ENCODE measurements around the gene CACFD1. TPM values are rescaled to one million over a fixed set of nuclear protein-coding genes. Genes with fewer than 3 reads are reported as not detected.
A peak's percentile ranks its signal among the peaks of the same experiment; 100 is the strongest.

Gene CACFD1
- total and polyA plus RNA-seq, 2 of the 13 experiments (the other 11 are each of a cell fraction or from before 2014, with no cell fraction given) = 13.8 to 14.6 TPM

GRCh38 chr9:133454325-133454724, 5.5 kb upstream of the CACFD1 start:
- FAIRE-seq (no peak), DNase-seq (ENCODE audit: low spot score) (no peak), ATAC-seq (no peak)
- in situ Hi-C loops (cut with HindIII; ENCODE audit: extremely low pct_ligation_motif_present, low pct_unique_long_range_greater_than_20kb) (no loop called here), intact Hi-C loops (cut with micrococcal nuclease; ENCODE audit: unreplicated experiment) (no loop called here)
- no peaks in the 10 kb centered on the region for H3K27me3 ChIP-seq (ENCODE audit: control insufficient read depth in 1 of 2, insufficient read depth in 2 of 2, low read length in 2 of 2)
- ChIA-PET CTCF (ENCODE audit: low intra/inter-chr PET ratio, low total read pairs) (no interaction called here), POLR2A (no interaction called here)
- no peaks in the 10 kb centered on the region for H3K9me3 ChIP-seq (ENCODE audit: low read length)
- H3K4me1 ChIP-seq (ENCODE audit: insufficient read depth, low read length) = peaks cover 38% of the 10 kb centered on the region
- 70% methylated on average over 3 of the region's 19 CpGs for WGBS (ENCODE audit: low lambda C conversion rate)
- TF ChIP-seq KLF16 (CRISPR knock-in tag; IDR thresholded peaks at IDR 0.05) (no peak), HNF4G (IDR thresholded peaks at IDR 0.05; ENCODE audit: borderline replicate concordance, low read depth, low read length) (no peak), HNF4G (CRISPR knock-in tag; IDR thresholded peaks at IDR 0.05; ENCODE audit: borderline replicate concordance, low read depth) (no peak), SMARCE1 (IDR thresholded peaks at IDR 0.05; ENCODE audit: borderline replicate concordance) (no peak), NR2C2 (CRISPR knock-in tag; IDR thresholded peaks at IDR 0.05; ENCODE audit: borderline replicate concordance) (no peak)
- no peaks in the 10 kb centered on the region for H4K20me1 ChIP-seq (ENCODE audit: insufficient read depth, low read length)
- no peak overlapping the region for H3K9ac ChIP-seq (ENCODE audit: insufficient read depth, low read depth, low read length)
- H3K79me2 ChIP-seq (ENCODE audit: insufficient read depth, low read length) = no peaks in the 10 kb centered on the region
- H2AFZ ChIP-seq (ENCODE audit: low read length) = no peak overlapping the region
- no peaks in the 10 kb centered on the region for H3K36me3 ChIP-seq (replicated peaks in 1 of 2; ENCODE audit: control insufficient read depth in 1 of 2, insufficient read depth in 2 of 2, low read length in 2 of 2)
- no TSS peak for BruUV-seq (replicated peaks)
- H3K4me3 ChIP-seq (replicated peaks in 1 of 3; ENCODE audit: insufficient read depth in 1 of 3, low read depth in 2 of 3, low read length in 3 of 3) = no peak overlapping the region
- no peak overlapping the region for H3K4me2 ChIP-seq (ENCODE audit: low read depth, low read length)
- no peak overlapping the region for H3K27ac ChIP-seq (ENCODE audit: extremely low read length, insufficient read depth, low read length)

GRCh38 chr9:133454943-133455673, 4.7 kb upstream of the CACFD1 start:
- no peaks in the 10 kb centered on the region for H3K27me3 ChIP-seq (ENCODE audit: control insufficient read depth in 1 of 2, insufficient read depth in 2 of 2, low read length in 2 of 2)
- ChIA-PET CTCF (ENCODE audit: low intra/inter-chr PET ratio, low total read pairs) (no interaction called here), POLR2A (no interaction called here)
- ATAC-seq (no peak), FAIRE-seq (no peak), DNase-seq (ENCODE audit: low spot score) (no peak)
- TF ChIP-seq MXD4 (CRISPR knock-in tag; IDR thresholded peaks at IDR 0.05) (no peak), ZNF629 (CRISPR knock-in tag; conservative IDR thresholded peaks at IDR 0.05) (peak; percentile 57)
- no peaks in the 10 kb centered on the region for H3K9me3 ChIP-seq (ENCODE audit: low read length)
- H3K4me3 ChIP-seq (replicated peaks in 1 of 3; ENCODE audit: insufficient read depth in 1 of 3, low read depth in 2 of 3, low read length in 3 of 3) = no peak overlapping the region
- no peak overlapping the region for H3K9ac ChIP-seq (ENCODE audit: insufficient read depth, low read depth, low read length)
- no peaks in the 10 kb centered on the region for H3K79me2 ChIP-seq (ENCODE audit: insufficient read depth, low read length)
- no peak overlapping the region for H3K4me2 ChIP-seq (ENCODE audit: low read depth, low read length)
- no peaks in the 10 kb centered on the region for H3K36me3 ChIP-seq (replicated peaks in 1 of 2; ENCODE audit: control insufficient read depth in 1 of 2, insufficient read depth in 2 of 2, low read length in 2 of 2)
- in situ Hi-C loops (cut with HindIII; ENCODE audit: extremely low pct_ligation_motif_present, low pct_unique_long_range_greater_than_20kb) = no loop called here
- H3K27ac ChIP-seq (ENCODE audit: extremely low read length, insufficient read depth, low read length) = no peak overlapping the region
- peaks cover 31% of the 10 kb centered on the region for H3K4me1 ChIP-seq (ENCODE audit: insufficient read depth, low read length)
- no peak overlapping the region for H2AFZ ChIP-seq (ENCODE audit: low read length)
- no peaks in the 10 kb centered on the region for H4K20me1 ChIP-seq (ENCODE audit: insufficient read depth, low read length)
- 90% methylated on average over 2 of the region's 20 CpGs for whole genome bisulfite sequencing (ENCODE audit: low lambda C conversion rate)
- intact Hi-C loops (cut with micrococcal nuclease; ENCODE audit: unreplicated experiment) = no loop called here
- BruUV-seq (replicated peaks) = no TSS peak

Data from HepG2 (cell line).